ENCODE results near the gene PPP2R3A.

DNA sequence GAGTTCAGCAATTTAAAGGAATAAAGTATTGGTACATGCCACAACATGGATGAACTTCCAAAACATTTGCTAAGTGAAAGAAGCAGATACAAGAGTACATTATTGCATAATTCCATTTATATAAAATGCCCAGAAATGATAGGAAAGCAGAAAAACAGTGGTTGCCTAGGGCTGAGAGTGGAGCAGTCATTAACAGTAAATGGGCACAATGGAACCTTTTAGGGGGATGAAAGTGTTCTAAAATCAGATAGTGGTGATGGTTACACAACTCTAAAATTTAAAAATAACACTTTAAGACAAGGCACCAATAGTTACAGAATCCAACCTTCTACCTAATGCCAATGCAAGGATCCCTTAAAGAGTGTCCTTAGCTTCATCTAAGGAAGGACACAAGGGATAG, 196.0 kb downstream of the PPP2R3A start:
- no peak for TF ChIP-seq EZH2 (IDR thresholded peaks at IDR 0.05; ENCODE audit: borderline replicate concordance, low read depth, low read length, severe bottlenecking)
- no peak for TF ChIP-seq CTCF (IDR thresholded peaks at IDR 0.05; ENCODE audit: extremely low read depth in 1 of 2, insufficient read depth in 1 of 2, low read depth in 1 of 2, low read length in 2 of 2)
- no peak for TF ChIP-seq POLR2AphosphoS5 (IDR thresholded peaks at IDR 0.05; ENCODE audit: insufficient read depth, low read depth, low read length)

Data from endothelial cell of umbilical vein (primary cell).